Measurements from ENCODE around the gene SNCB.
A peak's percentile ranks its signal among the peaks of the same experiment; 100 is the strongest.
"Not testable (repeated sequence)": the region's sequence is repeated elsewhere in the genome, so short reads cannot be mapped to it uniquely, and the experiment has no call there.

The SNCB gene

DNA sequence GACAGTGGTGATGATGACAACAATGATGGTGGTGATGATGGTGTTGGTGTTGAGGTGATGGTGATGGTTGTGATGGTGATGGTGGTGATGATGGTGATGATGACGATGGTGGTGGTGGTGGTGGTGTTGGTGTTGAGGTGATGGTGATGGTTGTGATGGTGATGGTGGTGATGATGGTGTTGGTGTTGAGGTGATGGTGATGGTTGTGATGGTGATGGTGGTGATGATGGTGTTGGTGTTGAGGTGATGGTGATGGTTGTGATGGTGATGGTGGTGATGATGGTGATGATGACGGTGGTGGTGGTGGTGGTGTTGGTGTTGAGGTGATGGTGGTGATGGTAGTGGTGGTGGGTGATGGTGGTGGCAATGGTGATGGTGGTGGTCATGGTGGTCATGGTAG lies 38.7 kb downstream of the SNCB start:
- not testable (repeated sequence) for H3K27ac Mint-ChIP-seq; ATAC-seq (replicated peaks); H3K27me3 Mint-ChIP-seq; H3K9me3 Mint-ChIP-seq; H3K36me3 Mint-ChIP-seq (ENCODE audit: insufficient read depth); H3K4me3 Mint-ChIP-seq; DNase-seq; H3K4me1 Mint-ChIP-seq (ENCODE audit: low read depth in 2 of 2)

- H3K27ac Mint-ChIP-seq = no peak overlapping the region
- H3K4me3 Mint-ChIP-seq = no peak overlapping the region
- peaks cover 3% of the 10 kb centered on the region in 2 donors for H3K4me1 Mint-ChIP-seq (ENCODE audit: low read depth in 2 of 2)
- peaks cover 0 to 2% of the 10 kb centered on the region in 2 donors for H3K9me3 Mint-ChIP-seq
- no peaks in the 10 kb centered on the region for H3K36me3 Mint-ChIP-seq (ENCODE audit: insufficient read depth)
- no peak for DNase-seq
- no peaks in the 10 kb centered on the region for H3K27me3 Mint-ChIP-seq
- ATAC-seq (replicated peaks) = no peak
Observed at GRCh38 chr5:176590035-176590717, 40.2 kb downstream of the SNCB start.

DNA sequence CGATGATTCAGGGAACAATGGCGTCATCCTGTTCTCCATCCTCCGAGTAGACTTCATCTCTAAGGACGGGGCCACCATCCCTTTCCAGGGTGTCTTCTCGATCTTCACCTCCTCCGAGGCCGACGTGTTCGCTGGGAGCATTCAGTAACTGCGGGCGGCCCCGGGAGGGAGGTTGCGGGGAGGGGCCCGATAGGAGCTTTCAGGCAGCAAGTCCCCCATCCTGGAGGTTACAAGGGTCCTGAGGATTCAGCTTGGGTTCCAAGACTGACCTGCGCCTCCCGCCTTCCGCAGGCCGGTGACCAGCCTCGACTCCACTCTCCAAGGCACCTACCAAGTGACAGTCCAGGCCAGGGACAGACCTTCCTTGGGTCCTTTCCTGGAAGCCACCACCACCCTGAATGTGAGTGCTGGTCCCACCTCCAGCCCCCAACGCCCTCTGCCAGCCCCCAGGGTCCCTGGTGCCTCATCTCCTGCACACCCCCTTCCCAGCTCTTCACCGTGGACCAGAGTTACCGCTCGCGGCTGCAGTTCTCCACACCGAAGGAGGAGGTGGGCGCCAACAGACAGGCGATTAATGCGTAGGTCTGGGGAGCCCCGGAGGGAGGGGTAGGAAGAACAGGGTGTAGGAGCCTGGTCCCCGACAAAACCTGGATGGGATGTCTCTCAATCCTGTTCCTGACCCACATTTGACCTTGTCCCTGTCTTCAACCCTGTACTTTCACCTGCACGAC lies 41.1 kb downstream of the SNCB start:
- Mint-ChIP-seq H3K27me3 (no peaks in the 10 kb centered on the region), H3K9me3 (peaks cover 0 to 2% of the 10 kb centered on the region in 2 donors)
- ATAC-seq (replicated peaks) = no peak

DNA sequence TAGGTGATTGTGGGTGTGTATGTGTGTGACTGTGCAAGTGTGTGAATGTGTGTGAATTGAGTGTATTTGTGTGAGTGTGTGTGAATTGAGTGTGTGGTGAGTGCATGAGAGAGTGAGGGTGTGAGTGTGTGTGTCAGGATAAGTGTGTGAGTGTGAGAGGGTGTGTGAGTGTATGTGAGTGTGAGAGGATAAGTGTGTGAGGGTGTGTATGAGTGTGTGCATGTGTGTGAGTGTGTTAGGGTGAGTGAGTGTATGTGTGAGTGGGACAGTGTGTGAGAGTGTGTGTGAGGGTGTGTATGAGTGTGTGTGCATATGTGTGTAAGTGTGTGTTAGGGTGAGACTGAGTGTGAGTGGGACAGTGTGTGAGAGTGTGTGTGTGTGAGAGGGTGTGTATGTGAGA lies 42.0 kb downstream of the SNCB start:
- Mint-ChIP-seq H3K27me3 (no peaks in the 10 kb centered on the region), H3K4me1 (ENCODE audit: low read depth in 2 of 2) (no peaks in the 10 kb centered on the region), H3K27ac (no peak overlapping the region), H3K36me3 (ENCODE audit: insufficient read depth) (no peaks in the 10 kb centered on the region), H3K4me3 (no peak overlapping the region), H3K9me3 (peaks cover 0 to 5% of the 10 kb centered on the region in 2 donors)
- ATAC-seq (replicated peaks) = no peak
- DNase-seq = no peak

More for the DNA sequence above, 41.1 kb downstream of the SNCB start:
- no peak for DNase-seq
- no peaks in the 10 kb centered on the region for H3K4me1 Mint-ChIP-seq (ENCODE audit: low read depth in 2 of 2)
- no peak overlapping the region for H3K27ac Mint-ChIP-seq
- no peaks in the 10 kb centered on the region for H3K36me3 Mint-ChIP-seq (ENCODE audit: insufficient read depth)
- H3K4me3 Mint-ChIP-seq = no peak overlapping the region

- H3K4me1 Mint-ChIP-seq (ENCODE audit: low read depth in 2 of 2) = no peaks in the 10 kb centered on the region
- no peak overlapping the region for H3K4me3 Mint-ChIP-seq
Observed at GRCh38 chr5:176587398-176587797, 42.9 kb downstream of the SNCB start.

DNA sequence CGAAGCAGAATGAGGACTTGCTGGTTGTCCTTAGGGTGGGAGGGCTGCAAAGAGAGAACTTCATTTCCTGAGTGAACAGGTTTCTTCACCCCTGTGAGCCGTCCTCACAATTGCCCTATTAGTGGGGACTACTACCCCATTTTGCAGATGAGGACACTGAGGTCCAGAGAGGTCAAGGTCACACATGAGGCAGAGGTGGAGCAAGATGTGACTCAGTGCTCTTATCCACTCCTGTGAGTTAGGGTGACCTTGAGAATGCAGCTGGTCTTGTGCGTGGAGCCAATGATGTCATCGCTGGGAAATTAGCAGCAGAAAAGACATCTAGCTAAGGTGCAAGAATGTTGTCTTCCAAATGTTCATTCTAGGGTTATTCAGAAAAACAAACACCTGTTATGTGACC lies 47.3 kb downstream of the SNCB start:
- peaks cover 0 to 5% of the 10 kb centered on the region in 2 donors for H3K9me3 Mint-ChIP-seq
- H3K27ac Mint-ChIP-seq = no peak overlapping the region
- no peak for ATAC-seq (replicated peaks)
- no peaks in the 10 kb centered on the region for H3K27me3 Mint-ChIP-seq
- no peak for DNase-seq
- no peaks in the 10 kb centered on the region for H3K36me3 Mint-ChIP-seq (ENCODE audit: insufficient read depth)
- no peak overlapping the region for H3K4me3 Mint-ChIP-seq
- peaks cover 0 to 2% of the 10 kb centered on the region in 2 donors for H3K4me1 Mint-ChIP-seq (ENCODE audit: low read depth in 2 of 2)

More at GRCh38 chr5:176587398-176587797, 42.9 kb downstream of the SNCB start:
- DNase-seq (no peak), ATAC-seq (replicated peaks) (no peak)
- Mint-ChIP-seq H3K9me3 (peaks cover 0 to 5% of the 10 kb centered on the region in 2 donors), H3K27ac (no peak overlapping the region), H3K27me3 (no peaks in the 10 kb centered on the region), H3K36me3 (ENCODE audit: insufficient read depth) (no peaks in the 10 kb centered on the region)

DNA sequence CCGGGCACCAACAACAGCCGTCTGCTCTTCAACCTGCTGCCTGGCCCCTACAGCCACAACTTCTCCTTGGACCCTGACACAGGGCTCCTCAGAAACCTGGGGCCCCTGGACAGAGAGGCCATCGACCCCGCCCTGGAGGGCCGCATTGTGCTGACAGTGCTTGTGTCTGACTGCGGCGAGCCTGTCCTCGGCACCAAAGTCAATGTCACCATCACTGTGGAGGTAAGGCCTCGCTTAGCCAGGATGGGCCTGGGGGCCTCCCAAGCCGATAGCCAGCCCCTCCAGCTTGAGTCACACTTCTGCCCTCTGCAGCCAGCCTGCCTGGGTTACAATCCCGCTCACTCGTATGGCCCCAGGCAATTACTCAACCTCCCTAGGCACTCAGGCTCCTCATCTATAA lies 49.0 kb downstream of the SNCB start:
- no peak overlapping the region for H3K27ac Mint-ChIP-seq
- DNase-seq = no peak
- H3K36me3 Mint-ChIP-seq (ENCODE audit: insufficient read depth) = no peaks in the 10 kb centered on the region
- no peak for ATAC-seq (replicated peaks)
- H3K9me3 Mint-ChIP-seq = peaks cover 0 to 5% of the 10 kb centered on the region in 2 donors
- H3K4me3 Mint-ChIP-seq = no peak overlapping the region
- H3K4me1 Mint-ChIP-seq (ENCODE audit: low read depth in 2 of 2) = peaks cover 0 to 2% of the 10 kb centered on the region in 2 donors
- no peaks in the 10 kb centered on the region for H3K27me3 Mint-ChIP-seq

- H3K4me1 Mint-ChIP-seq (ENCODE audit: low read depth in 2 of 2) = peaks cover 2 to 3% of the 10 kb centered on the region in 2 donors
- no peaks in the 10 kb centered on the region for H3K36me3 Mint-ChIP-seq (ENCODE audit: insufficient read depth)
- no peak for ATAC-seq (replicated peaks)
- no peaks in the 10 kb centered on the region for H3K27me3 Mint-ChIP-seq
- H3K27ac Mint-ChIP-seq = no peak overlapping the region
- peaks cover 0 to 3% of the 10 kb centered on the region in 2 donors for H3K9me3 Mint-ChIP-seq
- DNase-seq = no peak
- no peak overlapping the region for H3K4me3 Mint-ChIP-seq
Observed at GRCh38 chr5:176579323-176579722, 51.0 kb downstream of the SNCB start.

DNA sequence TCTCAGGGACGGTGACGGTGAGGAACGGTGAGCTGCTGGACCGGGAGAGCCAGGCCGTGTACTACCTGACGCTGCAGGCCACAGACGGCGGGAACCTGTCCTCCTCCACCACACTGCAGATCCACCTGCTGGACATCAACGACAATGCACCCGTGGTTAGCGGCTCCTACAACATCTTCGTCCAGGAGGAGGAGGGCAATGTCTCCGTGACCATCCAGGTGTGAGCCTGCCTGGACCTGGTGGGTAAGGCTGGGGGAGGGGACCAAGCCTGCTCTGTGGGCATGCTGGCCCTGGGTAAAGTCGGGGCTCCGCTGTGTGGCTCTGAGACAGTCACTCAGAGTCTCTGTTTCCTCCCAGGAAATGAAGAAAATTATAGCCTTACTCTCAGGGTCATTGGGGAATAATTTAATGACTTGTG lies 51.9 kb downstream of the SNCB start:
- Mint-ChIP-seq H3K36me3 (ENCODE audit: insufficient read depth) (no peaks in the 10 kb centered on the region), H3K27ac (no peak overlapping the region), H3K4me3 (no peak overlapping the region), H3K9me3 (no peaks in the 10 kb centered on the region), H3K4me1 (ENCODE audit: low read depth in 2 of 2) (peaks cover 9 to 10% of the 10 kb centered on the region in 2 donors), H3K27me3 (peaks cover 0 to under 1% of the 10 kb centered on the region in 2 donors)
- DNase-seq = peak; percentile 21 to 31 (median 23)
- peak; percentile 64 for ATAC-seq (replicated peaks)

- DNase-seq = no peak
- Mint-ChIP-seq H3K27ac (no peak overlapping the region), H3K27me3 (peaks cover 0 to 9% of the 10 kb centered on the region in 2 donors), H3K9me3 (no peaks in the 10 kb centered on the region), H3K4me3 (no peak overlapping the region), H3K4me1 (ENCODE audit: low read depth in 2 of 2) (peaks cover 9 to 12% of the 10 kb centered on the region in 2 donors), H3K36me3 (ENCODE audit: insufficient read depth) (no peaks in the 10 kb centered on the region)
- no peak for ATAC-seq (replicated peaks)
Observed at GRCh38 chr5:176577312-176578176, 52.8 kb downstream of the SNCB start.

DNA sequence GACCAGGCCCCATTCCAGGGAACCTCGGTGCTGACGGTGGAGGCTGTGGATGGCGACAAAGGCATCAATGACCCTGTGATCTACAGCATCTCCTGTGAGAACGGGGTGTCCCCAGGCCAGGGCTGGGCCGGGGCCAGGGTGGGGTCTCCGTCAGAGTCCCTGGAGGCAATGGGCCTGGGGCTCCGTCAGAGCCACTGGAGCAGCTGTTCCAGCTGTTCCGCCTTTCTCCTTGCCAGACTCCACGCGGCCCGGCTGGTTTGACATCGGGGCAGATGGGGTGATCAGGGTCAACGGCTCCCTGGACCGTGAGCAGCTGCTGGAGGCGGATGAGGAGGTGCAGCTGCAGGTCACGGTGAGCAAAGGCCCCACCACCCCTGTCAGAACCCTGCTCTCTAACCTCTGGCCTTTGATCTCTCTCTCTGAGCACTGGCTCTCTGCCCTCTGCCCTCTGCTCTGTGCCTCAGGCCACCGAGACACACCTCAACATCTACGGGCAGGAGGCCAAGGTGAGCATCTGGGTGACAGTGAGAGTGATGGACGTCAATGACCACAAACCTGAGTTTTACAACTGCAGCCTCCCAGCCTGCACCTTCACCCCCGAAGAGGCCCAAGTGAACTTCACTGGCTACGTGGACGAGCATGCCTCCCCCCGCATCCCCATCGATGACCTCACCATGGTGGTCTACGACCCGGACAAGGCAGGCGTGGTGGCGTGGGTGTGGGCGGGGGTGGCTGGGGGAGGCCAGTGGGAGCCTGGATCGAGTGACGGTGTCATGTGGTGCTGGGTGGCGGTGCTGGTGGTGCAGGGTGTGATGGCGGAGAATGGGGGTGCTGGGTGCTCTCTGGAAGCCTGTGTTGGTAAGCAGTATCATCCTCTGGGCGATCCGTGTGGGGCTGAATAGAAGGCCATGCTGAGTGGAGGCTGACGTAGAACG lies 54.6 kb downstream of the SNCB start:
- DNase-seq (no peak), ATAC-seq (replicated peaks) (no peak)
- no peaks in the 10 kb centered on the region for H3K36me3 Mint-ChIP-seq (ENCODE audit: insufficient read depth)
- peaks cover 9 to 12% of the 10 kb centered on the region in 2 donors for H3K4me1 Mint-ChIP-seq (ENCODE audit: low read depth in 2 of 2)
- H3K27me3 Mint-ChIP-seq = peaks cover 5 to 20% of the 10 kb centered on the region in 2 donors
- no peak overlapping the region for H3K27ac Mint-ChIP-seq
- H3K4me3 Mint-ChIP-seq = no peak overlapping the region
- H3K9me3 Mint-ChIP-seq = no peaks in the 10 kb centered on the region

DNA sequence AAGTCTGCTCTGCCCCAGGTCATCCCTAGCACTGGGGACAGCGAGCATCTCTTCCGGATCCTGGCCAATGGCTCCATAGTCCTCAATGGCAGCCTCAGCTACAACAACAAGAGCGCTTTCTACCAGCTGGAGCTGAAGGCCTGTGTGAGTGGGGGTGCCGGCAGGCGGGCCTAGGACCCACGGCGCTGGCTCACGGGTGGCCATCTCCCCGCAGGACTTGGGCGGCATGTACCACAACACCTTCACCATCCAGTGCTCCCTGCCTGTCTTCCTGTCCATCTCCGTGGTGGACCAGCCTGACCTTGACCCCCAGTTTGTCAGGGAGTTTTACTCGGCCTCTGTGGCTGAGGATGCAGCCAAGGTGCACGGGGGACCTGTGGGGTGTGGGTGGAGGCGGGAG lies 55.3 kb downstream of the SNCB start:
- Mint-ChIP-seq H3K27me3 (peaks cover 5 to 21% of the 10 kb centered on the region in 2 donors), H3K27ac (no peak overlapping the region)

DNA sequence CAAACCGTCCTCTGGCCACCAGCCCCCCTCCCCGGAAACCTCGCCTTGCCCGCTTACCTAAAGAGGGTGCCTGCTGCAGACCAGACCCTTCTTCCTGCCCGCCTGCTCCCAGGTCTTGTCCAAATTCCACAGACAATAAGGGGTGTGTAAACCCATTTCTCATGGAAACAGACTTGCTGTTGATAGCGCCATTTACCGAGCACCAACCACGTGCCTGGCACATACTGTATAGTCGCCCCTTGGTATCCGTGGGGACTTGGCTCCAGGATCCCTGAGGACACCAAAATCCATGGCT lies 56.1 kb downstream of the SNCB start:
- H3K27me3 Mint-ChIP-seq = peaks cover 5 to 21% of the 10 kb centered on the region in 2 donors
- ATAC-seq (replicated peaks) = no peak
- H3K4me3 Mint-ChIP-seq = no peak overlapping the region
- H3K9me3 Mint-ChIP-seq = no peaks in the 10 kb centered on the region
- H3K4me1 Mint-ChIP-seq (ENCODE audit: low read depth in 2 of 2) = peaks cover 9 to 12% of the 10 kb centered on the region in 2 donors
- no peak for DNase-seq
- H3K36me3 Mint-ChIP-seq (ENCODE audit: insufficient read depth) = no peaks in the 10 kb centered on the region
- no peak overlapping the region for H3K27ac Mint-ChIP-seq

More for the DNA sequence above, 55.3 kb downstream of the SNCB start:
- H3K36me3 Mint-ChIP-seq (ENCODE audit: insufficient read depth) = no peaks in the 10 kb centered on the region
- no peaks in the 10 kb centered on the region for H3K9me3 Mint-ChIP-seq
- DNase-seq (no peak), ATAC-seq (replicated peaks) (no peak)
- H3K4me3 Mint-ChIP-seq = no peak overlapping the region
- peaks cover 9 to 12% of the 10 kb centered on the region in 2 donors for H3K4me1 Mint-ChIP-seq (ENCODE audit: low read depth in 2 of 2)

All from effector memory CD8-positive, alpha-beta T cell (primary cell).